Stimulated activated CD4-positive, alpha-beta T cell treated with anti-CD3 and anti-CD28 coated beads, Interleukin-2, amount 100 ng/mL, for 4 hours (primary cell): Measurements from ENCODE around the gene DCAF8.
"Not testable (repeated sequence)": the region's sequence is repeated elsewhere in the genome, so short reads cannot be mapped to it uniquely, and the experiment has no call there.

Experiments used
- DNase-seq: peaks from one replicate; pipeline ENCODE4 v3.0.0-alpha.2; 2020; ENCODE audit warnings: low read depth

The DCAF8 gene

DNA sequence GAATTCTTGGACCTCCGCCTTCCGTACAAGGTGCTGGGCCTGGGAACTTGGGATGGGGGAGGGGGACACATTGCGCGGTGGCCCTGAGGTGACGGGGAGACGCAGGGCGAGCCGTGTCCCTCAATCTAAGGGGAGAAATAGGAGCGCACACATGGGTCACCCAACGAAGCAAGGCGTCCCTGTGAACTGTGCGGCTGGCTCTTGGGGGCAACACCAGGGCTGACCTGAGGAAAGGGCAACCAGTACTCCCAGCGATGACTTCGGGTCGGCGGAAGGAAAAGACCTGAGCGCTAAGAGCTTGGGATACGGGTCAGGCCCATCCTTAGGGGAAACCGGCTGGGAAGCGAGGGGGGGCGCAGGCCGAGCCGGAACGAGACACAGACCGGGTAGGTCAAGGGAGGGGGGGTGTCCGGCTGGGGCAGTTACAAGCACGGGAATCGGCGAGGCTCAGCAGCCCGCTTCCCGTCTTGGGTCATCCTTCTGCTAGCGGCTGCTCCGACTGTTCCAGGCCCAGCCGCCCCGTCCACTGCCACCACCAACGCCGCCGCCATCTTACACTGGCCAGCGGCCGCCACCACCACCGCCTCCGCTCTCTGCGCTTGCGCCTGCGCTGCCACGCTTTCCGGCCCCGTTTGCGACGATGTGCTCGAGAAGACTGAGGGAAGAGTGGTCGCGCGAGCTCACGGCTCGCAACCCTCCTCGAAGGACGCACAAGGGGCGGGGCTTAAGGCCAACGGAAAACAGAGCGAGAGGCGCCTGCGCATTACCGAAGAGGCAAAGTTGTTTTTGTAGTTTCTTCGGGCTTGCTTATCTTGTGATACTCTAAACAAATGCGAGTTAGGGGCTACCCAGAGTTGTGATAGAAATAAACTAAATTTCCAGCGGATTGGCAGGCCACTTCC, at the start of gene DCAF8:
Gene DCAF8, minus strand, starts transcription at position 657 of the 902 bp plus-strand sequence. CDS start 18,541 bp downstream, outside the sequence.
- DNase-seq = peak; percentile 94

DNA sequence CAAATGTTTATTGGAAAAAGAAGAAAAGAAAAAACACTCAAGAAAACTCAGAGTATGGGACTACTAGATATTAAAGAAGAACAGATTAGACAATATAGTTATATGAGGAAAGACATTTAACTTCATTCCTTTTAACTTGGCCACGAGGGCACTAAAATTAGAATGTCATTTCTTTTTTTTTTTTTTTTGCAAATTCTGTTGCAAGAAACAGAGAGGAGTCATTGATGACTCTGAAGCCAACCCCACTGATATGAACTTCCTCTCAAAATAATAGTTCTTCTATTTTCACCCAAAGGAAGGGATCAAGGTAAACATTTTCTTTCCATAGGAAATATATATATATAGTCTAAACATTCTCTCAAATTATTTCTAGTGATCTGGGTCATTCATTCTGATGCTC, 47.2 kb upstream of the DCAF8 start:
- DNase-seq = no peak

DNA sequence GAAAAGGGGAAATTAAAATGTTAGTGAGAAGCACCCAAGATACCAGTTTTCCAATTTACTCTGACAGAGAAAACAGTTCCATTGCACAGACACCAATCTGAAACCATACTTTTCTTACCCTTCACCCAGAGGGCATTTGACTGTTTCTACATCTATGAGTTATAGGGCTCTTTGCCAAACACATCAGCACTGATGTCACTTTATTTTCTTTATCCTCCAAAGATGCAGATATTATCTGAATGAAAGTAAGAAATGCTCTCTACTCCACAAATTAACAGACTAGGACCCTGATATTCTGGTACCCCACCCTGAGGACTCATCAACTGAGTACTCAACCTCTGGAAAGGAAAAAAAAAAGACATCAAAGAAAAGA, 46.8 kb upstream of the DCAF8 start:
- DNase-seq = no peak

DNA sequence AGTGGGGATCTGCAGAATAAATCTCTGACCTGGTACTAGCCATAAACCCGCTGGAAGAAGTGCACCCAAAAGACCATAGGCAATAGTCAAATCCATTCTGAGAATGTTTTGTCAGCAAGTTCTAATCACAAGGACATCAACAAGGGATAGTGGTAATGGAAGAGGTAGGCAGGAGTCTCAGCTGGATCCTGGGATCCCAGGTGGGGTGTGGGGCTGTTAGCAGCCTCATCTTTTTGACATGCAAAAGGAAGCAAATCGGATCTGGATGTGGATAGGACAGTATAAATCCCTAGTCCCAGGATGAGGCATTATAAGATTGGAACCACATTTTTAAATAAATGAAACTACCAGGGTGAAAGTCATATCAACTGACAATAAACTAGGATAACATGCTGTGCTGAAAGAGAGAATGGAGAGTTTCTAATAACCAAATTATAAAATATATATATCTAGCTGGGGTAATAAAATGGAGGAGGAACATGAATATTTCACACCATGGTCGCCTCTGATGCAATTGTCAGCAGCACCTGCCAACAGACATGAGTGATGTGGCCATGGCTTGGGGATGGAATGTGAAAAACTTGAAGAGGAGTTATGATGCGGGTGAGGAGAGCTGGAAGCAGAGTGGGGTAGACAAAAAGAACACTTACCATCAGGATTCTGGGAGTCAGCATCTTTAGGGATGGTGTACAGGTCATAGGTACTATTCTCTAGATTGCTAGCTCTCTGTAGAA, 46.3 kb upstream of the DCAF8 start:
- no peak for DNase-seq

DNA sequence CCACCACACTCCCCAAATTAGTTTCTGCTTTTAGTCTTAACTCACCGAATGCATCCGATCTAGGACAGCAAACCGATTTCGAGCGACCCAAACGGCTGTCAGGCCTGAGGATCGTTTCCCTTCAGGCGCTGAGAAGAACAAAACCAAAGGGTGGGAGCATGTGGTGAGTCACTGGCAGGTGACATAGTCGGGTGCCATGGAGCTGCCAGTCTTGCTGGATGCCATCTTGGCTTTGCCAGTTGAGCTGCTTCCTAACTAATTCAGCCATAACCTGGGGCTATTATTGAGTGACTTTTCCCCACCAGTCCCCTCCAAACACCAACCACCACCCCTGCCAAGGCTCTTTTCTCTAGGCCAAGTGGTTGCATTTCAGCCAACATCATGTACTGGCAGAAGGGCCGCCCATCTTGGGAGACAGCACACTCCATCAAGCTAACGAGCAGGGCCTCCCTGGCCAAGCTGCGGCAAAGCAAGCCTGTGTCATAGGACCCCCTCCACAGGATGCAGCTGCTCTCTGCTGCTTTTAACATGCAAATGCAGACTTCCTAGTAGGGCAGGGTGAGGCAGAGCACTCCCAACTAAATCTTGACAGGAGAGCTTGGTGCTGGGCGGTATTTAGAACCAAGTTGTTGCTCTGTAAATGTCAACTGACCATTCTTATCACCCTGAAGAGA, 44.9 kb upstream of the DCAF8 start:
- no peak for DNase-seq

DNA sequence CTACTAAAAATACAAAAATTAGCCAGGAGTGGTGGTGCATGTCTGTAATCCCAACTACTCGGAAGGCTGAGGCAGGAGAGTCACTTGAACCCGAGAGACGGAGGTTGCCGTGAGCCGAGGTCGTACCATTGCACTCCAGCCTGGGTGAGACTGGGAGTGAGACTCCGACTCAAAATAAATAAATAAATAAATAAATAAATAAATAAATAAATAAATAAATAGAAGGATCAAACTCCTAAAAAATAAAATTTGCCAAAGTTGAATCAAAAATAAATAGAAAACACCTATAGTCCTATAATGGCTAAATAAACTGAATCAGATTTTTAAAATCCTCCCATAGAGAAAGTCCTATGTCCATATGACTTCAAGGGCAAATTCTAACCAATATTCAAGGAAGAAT, 37.8 kb upstream of the DCAF8 start:
- no peak for DNase-seq

DNA sequence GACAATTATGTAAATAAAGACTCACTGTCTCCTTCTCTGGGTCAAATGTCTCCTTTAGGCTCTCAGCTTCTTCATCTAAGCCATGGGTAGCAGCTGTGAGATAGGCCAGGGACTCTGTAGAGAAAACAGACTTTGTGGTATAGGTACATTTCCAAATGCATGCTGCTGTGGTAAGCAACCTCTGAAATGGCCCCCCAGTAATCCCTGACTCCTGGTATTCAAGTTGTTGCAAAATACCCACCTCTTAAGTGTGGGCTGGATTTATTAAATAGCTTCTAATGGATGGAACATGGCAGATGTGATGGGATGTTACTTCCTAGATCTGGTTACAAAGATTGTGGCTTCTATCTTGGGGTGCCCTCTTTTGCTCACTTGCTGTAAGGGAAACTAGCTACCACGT, 33.7 kb upstream of the DCAF8 start:
- no peak for DNase-seq

DNA sequence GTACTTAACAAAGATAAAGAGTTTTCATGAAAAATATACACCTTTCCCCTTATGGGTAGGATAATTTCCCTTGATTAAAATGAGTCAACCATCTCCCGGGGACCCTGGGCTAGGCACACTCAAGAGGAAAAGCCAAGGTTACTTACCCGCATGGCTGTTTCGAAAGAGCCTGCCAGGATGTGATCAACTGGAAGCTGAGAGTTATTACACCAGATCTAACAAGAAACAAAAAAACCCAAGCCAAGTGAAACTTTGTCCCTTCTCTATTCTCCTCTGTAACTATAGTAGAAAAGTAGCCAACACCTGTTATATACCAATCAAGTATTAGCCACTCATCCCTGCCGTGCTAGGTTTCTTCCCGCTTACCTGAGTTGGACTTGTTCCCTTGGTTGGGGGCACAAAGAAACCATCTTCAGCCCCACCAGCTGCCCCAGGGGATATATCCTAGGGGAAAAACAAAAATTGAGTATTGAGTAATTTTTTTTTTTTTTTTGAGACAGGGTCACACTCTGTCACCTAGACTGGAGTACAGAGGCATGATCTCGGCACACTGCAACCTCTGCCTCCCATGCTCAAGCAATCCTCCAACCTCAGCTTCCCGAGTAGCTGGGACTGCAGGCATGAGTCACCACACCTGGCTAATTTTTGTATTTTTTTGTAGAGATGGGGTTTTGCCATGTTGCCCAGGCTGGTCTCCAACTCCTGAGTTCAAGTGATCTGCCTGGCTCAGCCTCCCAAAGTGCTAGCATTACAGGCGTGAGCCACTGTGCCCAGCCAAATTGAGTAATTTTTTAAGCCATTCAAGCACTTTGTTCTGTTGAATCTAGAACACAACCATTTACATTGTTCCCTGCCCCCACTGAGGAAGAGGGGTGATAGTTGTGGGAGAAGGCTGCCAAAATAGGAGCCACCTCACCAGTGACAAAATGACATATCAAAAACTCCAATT, 30.9 kb upstream of the DCAF8 start:
- DNase-seq = no peak

DNA sequence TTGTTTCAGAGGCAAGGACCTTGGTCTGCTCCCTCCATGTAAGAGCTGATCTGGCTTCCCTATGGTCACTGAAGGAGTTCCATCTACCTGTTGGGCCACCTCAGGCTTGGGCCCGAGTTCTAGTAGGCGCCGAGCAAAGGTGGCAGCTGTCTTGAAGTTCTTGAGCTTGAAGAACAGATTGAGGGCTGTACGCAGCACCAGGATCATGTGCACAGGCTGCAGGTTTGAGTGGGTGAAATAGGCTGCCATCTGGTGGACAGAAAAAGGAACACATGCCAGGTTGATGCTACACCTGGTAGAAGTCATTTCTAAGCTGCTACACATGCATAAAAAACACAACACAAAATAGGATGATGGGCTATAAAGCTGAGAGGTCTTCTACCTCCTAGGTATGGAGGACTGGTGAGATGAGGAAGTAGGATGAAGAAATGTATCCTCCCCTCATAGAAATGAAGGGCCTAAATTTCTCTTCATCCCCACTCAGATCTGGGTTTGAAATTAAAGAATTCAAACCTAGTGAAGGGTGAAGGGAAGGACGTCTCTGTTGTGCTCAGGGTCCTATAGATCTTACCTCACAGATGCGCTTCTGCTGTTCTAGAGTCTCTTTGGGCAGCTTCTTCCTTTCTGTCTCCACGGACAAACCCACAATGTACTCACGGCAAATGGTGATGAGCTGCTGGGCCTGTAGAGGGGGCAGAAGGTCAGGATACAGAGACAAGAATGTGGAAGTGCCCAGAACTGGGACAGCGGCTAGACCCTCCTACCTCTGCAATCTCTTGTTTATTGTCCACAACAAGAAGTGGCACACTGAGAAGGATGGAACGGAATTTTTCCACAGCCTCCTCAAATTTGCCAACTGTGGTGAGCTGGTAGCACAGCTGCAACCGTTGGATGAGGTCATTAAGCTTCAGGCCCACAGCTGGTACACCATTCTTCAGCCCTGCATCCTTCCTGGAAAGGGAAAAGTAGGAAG, 29.2 kb upstream of the DCAF8 start:
- peak; percentile 58 for DNase-seq

DNA sequence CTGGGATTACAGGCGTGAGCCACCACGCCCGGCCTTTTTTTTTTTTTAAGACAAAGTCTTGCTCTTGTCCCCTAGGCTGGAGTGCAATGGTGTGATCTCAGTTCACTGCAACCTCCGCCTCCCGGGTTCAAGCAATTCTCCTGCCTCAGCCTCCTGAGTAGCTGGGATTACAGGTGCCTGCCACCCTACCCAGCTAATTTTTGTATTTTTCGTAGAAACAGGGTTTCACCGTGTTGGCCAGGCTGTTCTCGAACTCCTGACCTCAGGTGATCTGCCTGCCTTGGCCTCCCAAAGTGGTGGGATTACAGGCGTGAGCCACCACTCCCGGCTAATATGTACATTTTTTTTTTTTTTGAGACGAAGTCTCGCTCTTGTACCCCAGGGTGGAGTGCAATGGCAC, 25.4 kb upstream of the DCAF8 start:
- not testable (repeated sequence) for DNase-seq

DNA sequence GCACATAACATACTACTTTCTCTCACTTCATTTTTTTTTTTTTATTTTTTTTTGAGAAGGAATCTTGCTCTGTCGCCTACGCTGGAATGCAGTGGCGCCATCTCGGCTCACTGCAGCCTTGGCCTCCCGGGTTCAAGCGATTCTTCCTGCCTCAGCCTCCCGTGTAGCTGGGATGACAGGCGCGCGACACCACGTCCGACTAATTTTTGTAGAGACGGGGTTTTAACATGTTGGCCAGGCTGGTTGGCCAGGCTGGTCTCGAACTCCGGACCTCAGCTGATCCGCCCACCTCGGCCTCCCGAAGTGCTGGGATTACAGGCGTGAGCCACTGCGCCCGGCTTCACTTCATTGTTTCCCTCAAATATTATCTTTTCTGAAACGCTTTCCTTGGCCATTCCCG, 23.2 kb upstream of the DCAF8 start:
- no peak for DNase-seq

DNA sequence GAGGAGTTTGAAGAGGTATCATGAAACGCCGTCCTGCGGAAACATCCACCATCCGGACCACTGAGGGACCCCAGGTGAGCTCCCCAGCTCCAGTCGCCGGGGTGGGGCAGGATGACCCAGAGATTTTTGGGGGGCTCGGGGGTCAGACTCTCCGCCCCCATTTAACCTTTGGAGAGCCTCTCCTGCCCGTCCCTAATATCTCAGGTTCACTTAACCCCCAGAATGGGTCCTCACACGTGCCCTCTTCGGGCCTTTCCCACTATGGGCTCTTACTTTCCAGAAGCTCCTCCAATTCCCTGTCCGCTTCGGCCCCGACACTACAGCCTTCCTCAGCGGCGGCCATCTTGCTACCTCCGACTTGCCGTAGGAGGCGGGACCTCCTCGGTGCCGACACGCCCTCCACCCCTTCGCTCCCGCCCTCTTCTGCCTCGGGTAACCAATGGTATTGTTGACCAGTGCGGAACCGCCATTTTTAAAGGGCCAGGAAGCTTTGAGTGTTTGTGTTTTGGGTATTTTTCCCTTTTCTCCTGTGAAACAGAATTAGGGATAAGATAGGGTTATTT, 22.5 kb upstream of the DCAF8 start, which contains the start of gene PEX19:
Gene PEX19, minus strand, starts transcription at position 352 of the 563 bp plus-strand sequence. Its CDS starts 9 bp downstream, at position 343.
- DNase-seq = peak; percentile 87

DNA sequence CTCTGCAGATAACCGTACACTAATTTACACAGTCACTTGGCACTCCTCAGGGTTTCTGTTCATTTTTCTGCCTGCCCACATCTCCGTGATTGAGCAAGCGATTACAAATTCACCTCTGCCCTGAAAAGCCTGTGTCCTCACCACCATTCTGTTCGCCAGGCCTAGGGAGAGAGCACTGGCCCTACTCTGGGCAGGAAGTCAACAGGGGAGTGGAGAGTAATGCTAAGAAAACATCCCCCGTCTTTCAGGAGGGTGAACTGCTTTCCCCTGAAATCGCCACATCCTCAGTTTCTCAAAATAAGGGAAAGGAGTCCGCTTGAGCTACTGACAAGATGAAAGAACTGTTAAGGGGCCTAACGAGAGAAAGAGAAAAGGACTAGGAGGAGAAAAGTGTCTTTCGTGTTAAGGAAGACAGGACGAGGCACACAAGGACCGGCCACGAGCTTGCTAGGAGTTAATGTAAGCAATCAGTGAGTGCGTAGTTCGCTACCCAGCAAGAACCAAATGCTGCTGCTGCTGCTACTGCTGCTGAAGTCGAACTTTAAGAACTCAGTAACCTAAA, 22.0 kb upstream of the DCAF8 start:
- DNase-seq = no peak

DNA sequence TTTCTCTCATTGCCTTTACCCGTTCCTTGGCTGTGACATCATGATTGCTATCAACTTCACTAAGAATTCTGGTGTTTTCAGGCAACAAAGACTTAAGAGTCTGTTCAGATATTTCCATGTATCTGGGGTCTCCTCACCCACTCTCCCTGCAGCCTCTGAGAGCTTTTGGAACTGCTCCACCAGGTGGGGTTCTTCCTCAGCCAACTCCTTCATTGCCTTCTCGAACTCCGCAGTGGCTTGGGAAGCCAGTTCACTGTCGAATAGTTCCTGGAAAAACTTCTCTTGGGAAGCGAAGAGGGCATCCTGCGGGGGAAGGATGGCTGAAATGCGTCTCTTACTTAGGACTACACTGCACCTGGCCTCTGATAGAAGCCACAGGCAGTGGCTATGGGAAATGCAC, 20.5 kb upstream of the DCAF8 start:
- no peak for DNase-seq

DNA sequence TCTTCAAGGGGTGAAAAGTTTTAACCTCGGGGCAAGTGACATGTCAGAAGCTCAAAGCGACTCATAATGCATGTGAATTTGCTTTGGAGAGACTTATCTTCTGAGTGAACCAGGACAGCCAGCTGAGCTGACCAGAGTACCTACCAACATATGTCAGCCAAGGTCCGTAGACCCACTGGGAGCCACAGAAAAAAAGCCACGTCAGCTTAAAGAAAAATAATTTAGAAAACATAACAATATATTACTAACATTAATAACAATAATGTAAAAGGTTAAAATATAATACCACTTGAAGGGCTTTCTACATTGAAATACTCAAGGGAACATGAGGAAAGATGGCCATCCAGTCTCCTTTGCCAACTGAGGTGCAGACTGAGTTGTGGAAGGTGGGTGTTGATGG, 15.6 kb upstream of the DCAF8 start:
- no peak for DNase-seq

DNA sequence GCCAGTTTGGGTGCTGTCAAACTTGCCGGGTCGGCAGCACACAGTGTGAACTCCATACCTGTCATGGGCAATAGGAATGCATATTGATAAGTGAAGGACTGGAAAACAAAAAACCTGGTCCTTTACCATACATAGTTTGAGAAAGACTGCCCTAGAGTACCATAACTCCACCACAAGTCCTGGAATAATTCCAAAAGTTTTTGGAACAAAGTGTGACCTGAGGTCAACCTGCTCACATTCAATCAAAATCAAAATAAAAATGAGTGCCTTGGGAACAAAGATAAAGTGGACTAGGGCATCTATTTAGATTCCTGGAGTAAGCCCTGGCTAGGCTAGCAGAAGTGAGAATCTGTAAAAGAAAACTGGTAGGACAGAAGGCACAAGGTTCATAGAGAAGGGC, 15.0 kb upstream of the DCAF8 start:
- no peak for DNase-seq

DNA sequence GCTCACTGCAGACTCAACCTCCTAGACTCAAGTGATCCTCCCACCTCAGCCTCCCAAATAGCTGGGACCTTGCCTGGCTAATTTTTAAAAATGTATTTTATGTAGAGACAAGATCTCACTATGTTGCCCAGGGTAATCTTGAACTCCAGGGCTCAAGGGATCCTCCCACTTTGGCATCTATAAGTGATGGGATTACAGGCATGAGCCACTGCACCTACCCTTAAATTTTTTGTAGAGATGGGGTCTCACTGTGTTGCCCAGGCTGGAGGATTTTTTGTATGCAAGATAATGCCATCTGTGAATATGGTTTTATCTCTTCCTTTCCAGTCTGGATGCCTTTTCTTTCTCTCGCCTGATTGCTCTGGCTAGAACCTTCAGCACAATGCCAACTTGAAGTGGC, 8.7 kb upstream of the DCAF8 start:
- DNase-seq = no peak

DNA sequence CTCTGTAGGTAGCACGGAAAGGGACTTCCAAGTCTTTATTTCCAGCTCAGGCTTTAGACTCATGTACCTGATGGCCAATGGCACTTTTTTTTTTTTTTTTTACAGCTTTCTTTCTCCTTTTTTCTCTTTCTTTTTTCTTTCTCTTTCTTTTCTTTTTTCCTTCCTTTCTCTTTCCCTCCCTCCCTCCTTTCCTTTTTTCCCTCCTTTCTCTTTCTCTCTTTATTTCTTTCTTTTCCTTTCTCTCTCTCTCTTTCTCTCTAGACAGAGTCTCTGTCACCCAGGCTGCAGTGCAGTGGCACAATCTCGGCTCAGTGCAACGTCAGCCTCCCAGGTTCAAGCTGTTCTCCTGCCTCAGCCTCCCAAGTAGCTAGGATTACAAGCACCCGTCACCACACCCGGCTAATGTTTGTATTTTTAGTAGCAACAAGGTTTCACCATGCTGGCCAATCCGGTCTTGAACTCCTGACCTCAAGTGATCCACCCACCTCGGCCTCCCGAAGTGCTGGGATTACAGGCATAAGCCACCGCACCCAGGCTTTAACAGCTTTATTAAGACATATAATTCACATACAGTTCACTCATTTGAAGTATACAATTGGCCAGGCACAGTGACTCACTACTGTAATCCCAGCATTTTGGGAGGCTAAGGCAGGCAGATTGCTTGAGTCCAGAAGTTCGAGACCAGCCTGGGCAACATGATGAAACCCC, 5.1 kb upstream of the DCAF8 start:
- DNase-seq = no peak

DNA sequence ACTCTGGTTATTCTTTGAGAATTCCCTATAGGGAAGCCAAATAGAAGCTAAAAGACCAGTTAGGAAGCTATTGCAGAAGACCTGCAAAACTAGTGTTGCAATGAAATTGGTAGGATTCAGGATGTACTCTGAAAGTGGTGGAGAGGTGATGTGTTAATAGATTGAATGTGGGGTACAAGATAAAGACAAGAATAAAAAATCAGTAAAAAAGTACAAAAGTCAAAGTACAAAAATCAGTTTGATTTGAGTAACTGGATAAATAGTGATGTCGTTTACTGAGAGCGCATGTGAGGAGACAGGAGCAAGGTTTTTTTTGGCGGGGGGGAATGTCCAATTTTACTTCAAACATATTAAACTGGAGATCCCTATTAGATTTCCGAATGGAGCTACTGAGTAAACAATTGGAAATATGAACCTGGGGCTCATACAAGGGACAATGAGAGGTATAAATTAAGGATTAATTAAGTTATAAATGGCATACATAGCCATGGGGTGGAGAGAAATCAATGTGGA, 2.5 kb upstream of the DCAF8 start:
- no peak for DNase-seq
